ENCODE measurements around the gene NRDE2. TPM values are rescaled to one million over a fixed set of nuclear protein-coding genes. Genes with fewer than 3 reads are reported as not detected.

Gene NRDE2
- total RNA-seq, 1 donor from 2014 or later: 20.8 TPM

- no peak overlapping the region for H3K27ac Mint-ChIP-seq (ENCODE audit: unreplicated experiment)
Observed at GRCh38 chr14:90375934-90376333, 44.2 kb upstream of the NRDE2 start.

GRCh38 chr14:90374813-90375212, 43.1 kb upstream of the NRDE2 start:
- no peaks in the 10 kb centered on the region for H3K9me3 Mint-ChIP-seq (ENCODE audit: unreplicated experiment)
- H3K4me1 Mint-ChIP-seq (ENCODE audit: unreplicated experiment): no peaks in the 10 kb centered on the region
- no peak for TF ChIP-seq CTCF (IDR thresholded peaks at IDR 0.05; ENCODE audit: unreplicated experiment)
- DNase-seq (ENCODE audit: low spot score): no peak
- H3K27me3 Mint-ChIP-seq (ENCODE audit: unreplicated experiment): no peaks in the 10 kb centered on the region
- H3K27ac Mint-ChIP-seq (ENCODE audit: unreplicated experiment): no peak overlapping the region
- H3K36me3 Mint-ChIP-seq (ENCODE audit: low read depth, unreplicated experiment): no peaks in the 10 kb centered on the region
- H3K4me3 Mint-ChIP-seq (ENCODE audit: unreplicated experiment): no peak overlapping the region

More at GRCh38 chr14:90375934-90376333, 44.2 kb upstream of the NRDE2 start:
- TF ChIP-seq CTCF (IDR thresholded peaks at IDR 0.05; ENCODE audit: unreplicated experiment): no peak
- Mint-ChIP-seq H3K9me3 (ENCODE audit: unreplicated experiment) (no peaks in the 10 kb centered on the region), H3K36me3 (ENCODE audit: low read depth, unreplicated experiment) (no peaks in the 10 kb centered on the region), H3K4me1 (ENCODE audit: unreplicated experiment) (no peaks in the 10 kb centered on the region), H3K27me3 (ENCODE audit: unreplicated experiment) (peaks cover 2% of the 10 kb centered on the region), H3K4me3 (ENCODE audit: unreplicated experiment) (no peak overlapping the region)
- no peak for DNase-seq (ENCODE audit: low spot score)

- no peak for TF ChIP-seq CTCF (IDR thresholded peaks at IDR 0.05; ENCODE audit: unreplicated experiment)
- Mint-ChIP-seq H3K27ac (ENCODE audit: unreplicated experiment) (no peak overlapping the region), H3K4me1 (ENCODE audit: unreplicated experiment) (no peaks in the 10 kb centered on the region), H3K4me3 (ENCODE audit: unreplicated experiment) (no peak overlapping the region), H3K36me3 (ENCODE audit: low read depth, unreplicated experiment) (no peaks in the 10 kb centered on the region), H3K9me3 (ENCODE audit: unreplicated experiment) (no peaks in the 10 kb centered on the region), H3K27me3 (ENCODE audit: unreplicated experiment) (no peaks in the 10 kb centered on the region)
- no peak for DNase-seq (ENCODE audit: low spot score)
Observed at GRCh38 chr14:90373887-90374286, 42.1 kb upstream of the NRDE2 start.

GRCh38 chr14:90368946-90369721, 37.4 kb upstream of the NRDE2 start:
- H3K27ac Mint-ChIP-seq (ENCODE audit: unreplicated experiment): no peak overlapping the region
- no peaks in the 10 kb centered on the region for H3K27me3 Mint-ChIP-seq (ENCODE audit: unreplicated experiment)
- no peak for DNase-seq (ENCODE audit: low spot score)

More at GRCh38 chr14:90368946-90369721, 37.4 kb upstream of the NRDE2 start:
- no peaks in the 10 kb centered on the region for H3K4me1 Mint-ChIP-seq (ENCODE audit: unreplicated experiment)
- no peak for TF ChIP-seq CTCF (IDR thresholded peaks at IDR 0.05; ENCODE audit: unreplicated experiment)
- H3K36me3 Mint-ChIP-seq (ENCODE audit: low read depth, unreplicated experiment): no peaks in the 10 kb centered on the region
- H3K4me3 Mint-ChIP-seq (ENCODE audit: unreplicated experiment): no peak overlapping the region
- H3K9me3 Mint-ChIP-seq (ENCODE audit: unreplicated experiment): no peaks in the 10 kb centered on the region

All from endothelial cell (in vitro differentiated cells).